Esophagus muscularis mucosa (tissue), 3 donors: ENCODE measurements around the gene IL12RB1.

Source experiments
- EP300 ChIP-seq: sonication (generic); formaldehyde crosslinking; IDR thresholded peaks from one replicate; pipeline ENCODE4 v1.6.1; 2017; ENCODE audit warnings: antibody characterized with exemption
- TF ChIP-seq, protein P1 (sequence below), 3 experiments: fragments of 200-600 bp in 2 of 3; fragments of 450-650 bp in 1 of 3; sonication (generic) in 2 of 3; IDR thresholded peaks; one replicate each; pipeline ENCODE4 v1.5.1; 2017 to 2019; ENCODE audit warnings: antibody characterized with exemption in 3 of 3, mild to moderate bottlenecking in 2 of 3, moderate library complexity in 1 of 3

DNA sequence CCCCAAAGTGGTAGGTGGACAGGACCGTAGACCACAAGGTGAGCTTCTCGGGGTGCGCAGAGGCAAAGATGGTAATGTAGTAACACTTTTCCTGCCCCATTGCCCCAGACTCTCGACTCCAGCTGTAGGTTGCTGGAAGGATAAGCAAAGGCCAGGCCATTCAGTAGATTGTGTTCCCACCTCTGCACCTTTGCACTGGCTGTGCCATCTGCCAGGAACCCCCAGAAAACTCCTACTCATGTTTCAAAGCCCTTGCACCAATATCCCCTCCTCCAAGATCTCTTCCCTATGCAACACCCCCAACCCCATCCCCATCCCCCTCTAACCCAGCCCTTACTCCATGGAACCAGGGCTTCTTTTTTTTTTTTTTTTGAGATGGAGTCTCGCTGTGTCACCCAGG is 18.3 kb downstream of the IL12RB1 start:
- TF ChIP-seq, protein P1, sequence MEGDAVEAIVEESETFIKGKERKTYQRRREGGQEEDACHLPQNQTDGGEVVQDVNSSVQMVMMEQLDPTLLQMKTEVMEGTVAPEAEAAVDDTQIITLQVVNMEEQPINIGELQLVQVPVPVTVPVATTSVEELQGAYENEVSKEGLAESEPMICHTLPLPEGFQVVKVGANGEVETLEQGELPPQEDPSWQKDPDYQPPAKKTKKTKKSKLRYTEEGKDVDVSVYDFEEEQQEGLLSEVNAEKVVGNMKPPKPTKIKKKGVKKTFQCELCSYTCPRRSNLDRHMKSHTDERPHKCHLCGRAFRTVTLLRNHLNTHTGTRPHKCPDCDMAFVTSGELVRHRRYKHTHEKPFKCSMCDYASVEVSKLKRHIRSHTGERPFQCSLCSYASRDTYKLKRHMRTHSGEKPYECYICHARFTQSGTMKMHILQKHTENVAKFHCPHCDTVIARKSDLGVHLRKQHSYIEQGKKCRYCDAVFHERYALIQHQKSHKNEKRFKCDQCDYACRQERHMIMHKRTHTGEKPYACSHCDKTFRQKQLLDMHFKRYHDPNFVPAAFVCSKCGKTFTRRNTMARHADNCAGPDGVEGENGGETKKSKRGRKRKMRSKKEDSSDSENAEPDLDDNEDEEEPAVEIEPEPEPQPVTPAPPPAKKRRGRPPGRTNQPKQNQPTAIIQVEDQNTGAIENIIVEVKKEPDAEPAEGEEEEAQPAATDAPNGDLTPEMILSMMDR (IDR thresholded peaks at IDR 0.05): no peak
- no peak for TF ChIP-seq EP300
